Kidney (tissue), 14 donors: ENCODE results near the gene MBTD1. TPM values are rescaled to one million over a fixed set of nuclear protein-coding genes. Genes with fewer than 3 reads are reported as not detected.
A peak's percentile ranks its signal among the peaks of the same experiment; 100 is the strongest.

ENCODE experiments used
- DNase-seq, 5 donors: peaks; one replicate each; pipeline ENCODE4 v3.0.0-alpha.2; 2013 to 2020
- FAIRE-seq: peaks from 2 replicates; lab custom pipeline; 2012; peaks lifted over from hg19 to GRCh38; lab: Jason Lieb, UNC
- H3K27ac ChIP-seq, 2 donors: one replicate each; pipeline ENCODE4 v1.7.0; 2013; ENCODE audit warnings: low read depth in 2 of 2, low read length in 2 of 2, inconsistent platforms in 1 of 2
- H3K27me3 ChIP-seq: one replicate; pipeline ENCODE4 v1.7.1; 2013; ENCODE audit warnings: low read length, inconsistent platforms; ENCODE audit not compliant: control insufficient read depth, insufficient read depth
- H3K36me3 ChIP-seq, 3 donors: one replicate each; pipeline versions ENCODE4 v1.7.0 to v1.7.1; 2013; ENCODE audit warnings: low read length in 3 of 3, control low read depth in 1 of 3, inconsistent platforms in 1 of 3; ENCODE audit not compliant: insufficient read depth in 3 of 3, control insufficient read depth in 2 of 3
- H3K4me1 ChIP-seq, 3 donors: one replicate each; pipeline versions ENCODE4 v1.7.0 to v1.7.1; 2013; ENCODE audit warnings: low read length in 3 of 3, inconsistent platforms in 1 of 3, low read depth in 1 of 3; ENCODE audit not compliant: control insufficient read depth in 2 of 3, insufficient read depth in 2 of 3
- H3K4me3 ChIP-seq, 3 donors: one replicate each; pipeline versions ENCODE4 v1.7.0 to v1.8.1; 2013; ENCODE audit warnings: low read length in 3 of 3, control low read depth in 1 of 3, inconsistent platforms in 1 of 3
- H3K9ac ChIP-seq, 3 donors: one replicate each; pipeline versions ENCODE4 v1.7.0 to v1.7.1; 2013; ENCODE audit warnings: low read length in 3 of 3, control low read depth in 1 of 3, inconsistent platforms in 1 of 3
- H3K9me3 ChIP-seq, 3 donors: one replicate each; pipeline versions ENCODE4 v1.7.0 to v1.7.1; 2013; ENCODE audit warnings: low read length in 3 of 3, control low read depth in 1 of 3, inconsistent platforms in 1 of 3; ENCODE audit not compliant: control insufficient read depth in 2 of 3, insufficient read depth in 1 of 3
- intact Hi-C: fragments of 100-400 bp; cut with DNase I; formaldehyde crosslinking; loops from one replicate; pipeline ENCODE4 v1.11.1; 2022
- polyA plus RNA-seq: library from polyadenylated mRNA; stranded (reverse); fragments of 350-450 nt; fragmentation: Illumina TruSeq; extraction: RNeasy Lipid Tissue Mini Kit (QIAGEN cat#74804); gene quantifications from one replicate; pipeline ENCODE4 v1.2.3, GENCODE V29; 2014; ENCODE audit warnings: low read depth, low replicate concordance; ENCODE audit not compliant: insufficient read depth
- total RNA-seq: library from RNA; stranded (reverse); fragmentation: NEBNext Ultra II Directional; extraction: Animal tissue kit (Norgen Biotek cat#: 25700); gene quantifications from one replicate; pipeline ENCODE4 v1.2.1, GENCODE V29; 2021
- TF ChIP-seq, protein P1 (sequence below): IDR thresholded peaks from 3 replicates; pipeline ENCODE4 v1.5.1; 2012; ENCODE audit warnings: mild to moderate bottlenecking, moderate library complexity, borderline replicate concordance; ENCODE audit not compliant: insufficient read depth; ENCODE audit errors: extremely low read depth
- donor health status: control.
- donor health status: control.
- donor health status: control.
- donor health status: control.
- donor health status: control.
- donor health status: DM: yes; HTN: yes; CAD: no.
- donor health status: Normal renal cell carcinoma (clear cell type).

MBTD1 gene
- total and polyA plus RNA-seq, 2 donors from 2014 or later = 4.8 to 14.9 TPM

DNA sequence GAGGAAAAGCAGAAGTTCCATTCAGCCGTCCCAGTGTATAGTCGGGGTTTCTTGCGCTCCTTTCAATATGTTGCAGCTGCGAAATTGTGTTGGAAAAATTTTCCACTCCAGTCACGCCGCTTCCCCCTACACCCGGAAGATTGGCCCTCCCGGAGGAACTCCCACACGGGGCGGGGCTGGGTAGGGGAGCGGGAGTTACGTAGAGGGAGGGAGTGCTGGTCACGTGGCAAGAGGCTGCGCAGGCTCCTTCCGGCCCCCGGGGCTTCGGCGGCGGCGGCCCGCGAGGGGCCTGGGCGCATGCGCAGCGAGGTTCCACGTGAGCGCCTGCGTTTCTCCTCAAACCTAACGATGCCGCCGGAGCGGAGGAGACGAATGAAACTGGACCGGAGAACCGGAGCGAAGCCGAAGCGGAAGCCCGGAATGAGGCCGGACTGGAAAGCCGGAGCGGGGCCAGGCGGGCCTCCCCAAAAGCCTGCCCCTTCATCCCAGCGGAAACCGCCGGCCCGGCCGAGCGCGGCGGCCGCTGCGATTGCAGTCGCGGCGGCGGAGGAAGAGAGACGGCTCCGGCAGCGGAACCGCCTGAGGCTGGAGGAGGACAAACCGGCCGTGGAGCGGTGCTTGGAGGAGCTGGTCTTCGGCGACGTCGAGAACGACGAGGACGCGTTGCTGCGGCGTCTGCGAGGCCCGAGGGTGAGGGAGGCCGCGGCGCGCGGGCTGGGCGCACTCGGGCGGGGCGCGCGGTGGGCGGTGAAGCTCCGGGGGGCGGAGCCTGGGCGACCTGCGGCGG is 581 bp upstream of the MBTD1 start, which contains the start of gene UTP18:
TSS of gene UTP18 (plus strand) at position 310 of the 787 bp plus-strand sequence. CDS start at position 349, 39 bp downstream.
- FAIRE-seq (no peak), DNase-seq (peak; percentile 97 to 99 (median 99))
- H3K4me1 ChIP-seq = peaks cover 0 to 32% (median 16%) of the 10 kb centered on the region in 3 donors
- intact Hi-C loops = no loop called here
- H3K9me3 ChIP-seq = no peaks in the 10 kb centered on the region
- peak within 1 kb of the TSS; percentile 84 to 99 (median 99) for H3K4me3 ChIP-seq
- H3K9ac ChIP-seq = peak within 1 kb of the TSS; percentile 91 to 99 (median 94)
- peak within 1 kb of the TSS; percentile 100 for H3K27ac ChIP-seq
- TF ChIP-seq, protein P1, sequence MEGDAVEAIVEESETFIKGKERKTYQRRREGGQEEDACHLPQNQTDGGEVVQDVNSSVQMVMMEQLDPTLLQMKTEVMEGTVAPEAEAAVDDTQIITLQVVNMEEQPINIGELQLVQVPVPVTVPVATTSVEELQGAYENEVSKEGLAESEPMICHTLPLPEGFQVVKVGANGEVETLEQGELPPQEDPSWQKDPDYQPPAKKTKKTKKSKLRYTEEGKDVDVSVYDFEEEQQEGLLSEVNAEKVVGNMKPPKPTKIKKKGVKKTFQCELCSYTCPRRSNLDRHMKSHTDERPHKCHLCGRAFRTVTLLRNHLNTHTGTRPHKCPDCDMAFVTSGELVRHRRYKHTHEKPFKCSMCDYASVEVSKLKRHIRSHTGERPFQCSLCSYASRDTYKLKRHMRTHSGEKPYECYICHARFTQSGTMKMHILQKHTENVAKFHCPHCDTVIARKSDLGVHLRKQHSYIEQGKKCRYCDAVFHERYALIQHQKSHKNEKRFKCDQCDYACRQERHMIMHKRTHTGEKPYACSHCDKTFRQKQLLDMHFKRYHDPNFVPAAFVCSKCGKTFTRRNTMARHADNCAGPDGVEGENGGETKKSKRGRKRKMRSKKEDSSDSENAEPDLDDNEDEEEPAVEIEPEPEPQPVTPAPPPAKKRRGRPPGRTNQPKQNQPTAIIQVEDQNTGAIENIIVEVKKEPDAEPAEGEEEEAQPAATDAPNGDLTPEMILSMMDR = no peak
- peaks cover 0 to 2% (median 0%) of the 10 kb centered on the region in 3 donors for H3K36me3 ChIP-seq
- H3K27me3 ChIP-seq = no peaks in the 10 kb centered on the region

DNA sequence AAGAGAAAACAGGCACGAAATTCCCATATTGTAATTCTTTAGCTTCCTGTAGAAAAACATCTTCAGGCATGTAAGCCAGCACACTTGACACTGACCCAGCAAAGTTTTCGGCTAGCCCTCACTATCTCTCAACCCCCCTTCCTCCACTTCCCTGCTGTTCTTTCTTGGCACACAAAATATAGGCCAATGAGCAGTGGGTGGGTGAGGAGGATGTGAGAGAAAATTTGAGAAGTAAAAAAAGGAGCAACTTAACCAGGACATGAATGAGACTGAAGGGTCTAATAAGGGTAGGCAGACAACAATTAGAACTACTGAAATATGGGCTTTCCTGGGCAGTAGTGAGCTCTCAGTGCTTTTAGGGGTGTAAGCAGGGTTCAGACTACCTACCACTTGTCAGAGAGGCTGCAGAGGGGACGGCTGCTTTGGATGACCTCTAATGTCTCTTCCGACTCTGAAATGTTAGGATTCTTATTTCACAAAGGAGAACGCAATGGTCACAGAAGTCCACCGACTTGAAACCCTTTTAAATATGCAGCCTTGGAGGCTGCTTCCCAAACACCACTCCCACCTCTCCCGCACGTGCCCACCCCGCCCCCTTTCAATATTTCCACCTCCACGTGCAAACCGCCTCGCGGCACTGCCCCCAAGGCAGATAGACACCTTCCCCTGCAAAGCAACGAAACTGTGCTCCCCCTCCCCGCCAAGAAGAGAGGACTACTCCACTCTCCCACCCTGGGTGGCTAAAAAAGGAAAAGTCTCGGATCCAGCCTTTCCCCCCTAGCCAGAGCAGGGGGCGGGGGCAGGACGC is 889 bp downstream of the MBTD1 start:
- intact Hi-C loops = no loop called here
- peak overlapping the region; percentile 11 to 47 for H3K27ac ChIP-seq
- H3K36me3 ChIP-seq = peaks cover 2 to 5% (median 4%) of the 10 kb centered on the region in 3 donors
- H3K9ac ChIP-seq = peak overlapping the region; percentile 29 to 80 (median 46)
- H3K9me3 ChIP-seq = no peaks in the 10 kb centered on the region
- peak; percentile 39 to 82 (median 66) for DNase-seq
- FAIRE-seq = no peak
- H3K4me3 ChIP-seq = peak overlapping the region; percentile 84 to 99 (median 99)
- no peaks in the 10 kb centered on the region for H3K27me3 ChIP-seq
- TF ChIP-seq, protein P1 = no peak
- peaks cover 0 to 36% (median 16%) of the 10 kb centered on the region in 3 donors for H3K4me1 ChIP-seq

DNA sequence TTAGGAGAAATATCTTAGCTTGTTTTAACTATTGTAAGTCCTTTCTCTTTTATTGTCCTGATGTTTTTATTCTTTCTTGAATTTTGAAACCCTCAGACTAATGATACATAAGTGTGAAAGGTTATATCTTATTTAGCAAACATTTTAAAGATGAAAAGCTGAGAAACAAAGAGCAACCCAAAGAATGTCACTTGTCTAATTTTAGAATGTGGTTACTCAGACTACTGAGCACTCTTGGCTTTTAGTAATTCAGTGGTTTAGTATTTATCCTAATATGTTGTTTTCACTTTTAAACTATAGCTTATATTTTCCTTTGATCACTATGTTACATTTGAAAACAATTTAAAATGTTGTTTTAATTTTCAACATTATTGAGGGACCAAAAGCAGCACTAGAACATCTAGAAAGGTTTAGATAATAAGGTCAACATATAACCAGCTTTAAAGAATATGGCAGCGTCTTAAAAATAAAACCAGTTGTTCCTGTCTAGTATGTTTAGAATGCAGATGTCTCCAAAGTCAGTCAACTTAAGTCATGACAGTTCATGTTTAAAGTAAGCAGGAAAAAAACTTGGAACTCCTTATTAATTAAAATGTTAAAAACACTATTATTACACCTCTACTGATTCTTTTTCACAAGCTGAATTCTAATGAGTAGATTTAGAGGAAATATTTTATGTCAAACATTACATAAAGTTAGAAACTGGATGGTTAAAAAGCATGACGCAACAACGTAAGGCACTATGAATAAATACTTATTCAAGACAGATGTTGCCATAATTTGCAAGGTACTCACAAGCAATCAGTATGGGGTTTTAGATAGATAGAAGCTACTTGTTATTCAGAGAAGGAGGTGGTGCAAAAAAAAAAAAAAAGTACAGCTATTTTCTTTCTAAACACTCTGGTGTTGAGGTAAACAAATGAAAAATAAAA is 2.4 kb downstream of the MBTD1 start:
- TF ChIP-seq, protein P1 = no peak
- Histone ChIP-seq H3K36me3 (peaks cover 2 to 4% (median 3%) of the 10 kb centered on the region in 3 donors), H3K27ac (no peak overlapping the region), H3K4me3 (no peak overlapping the region), H3K9me3 (no peaks in the 10 kb centered on the region), H3K27me3 (no peaks in the 10 kb centered on the region), H3K4me1 (peaks cover 0 to 36% (median 16%) of the 10 kb centered on the region in 3 donors), H3K9ac (no peak overlapping the region)
- FAIRE-seq (no peak), DNase-seq (no peak)
- intact Hi-C loops = no loop called here
